HG02763 (cell line): ENCODE results near the gene ESPL1.

ENCODE experiments used
- ATAC-seq: cut with Tn5 transposase; IDR thresholded peaks from one replicate; pipeline ENCODE4 v1.9.1; 2021; ENCODE audit warnings: mild to moderate bottlenecking, moderate library complexity; ENCODE audit not compliant: unreplicated experiment

The ESPL1 gene

DNA sequence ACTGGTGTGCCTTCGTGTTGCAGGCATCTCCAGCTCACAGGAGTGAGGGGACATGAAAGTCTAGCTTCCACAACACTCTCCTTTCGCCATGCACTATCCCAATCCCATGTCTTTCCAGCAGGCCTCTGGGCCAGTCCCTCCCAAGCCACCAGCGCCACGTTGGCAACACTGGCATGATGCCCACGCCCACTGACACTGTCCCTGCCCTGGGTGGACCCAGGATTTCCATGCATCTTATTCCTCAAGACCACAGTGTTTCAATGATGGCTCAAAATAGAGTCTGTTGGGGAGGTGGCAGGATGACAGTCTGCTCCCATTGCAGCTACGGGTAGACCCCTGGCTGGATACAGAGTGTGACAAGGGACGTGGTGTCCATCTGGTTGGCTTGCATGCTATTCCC, 65.7 kb downstream of the ESPL1 start:
- ATAC-seq, result no peak

DNA sequence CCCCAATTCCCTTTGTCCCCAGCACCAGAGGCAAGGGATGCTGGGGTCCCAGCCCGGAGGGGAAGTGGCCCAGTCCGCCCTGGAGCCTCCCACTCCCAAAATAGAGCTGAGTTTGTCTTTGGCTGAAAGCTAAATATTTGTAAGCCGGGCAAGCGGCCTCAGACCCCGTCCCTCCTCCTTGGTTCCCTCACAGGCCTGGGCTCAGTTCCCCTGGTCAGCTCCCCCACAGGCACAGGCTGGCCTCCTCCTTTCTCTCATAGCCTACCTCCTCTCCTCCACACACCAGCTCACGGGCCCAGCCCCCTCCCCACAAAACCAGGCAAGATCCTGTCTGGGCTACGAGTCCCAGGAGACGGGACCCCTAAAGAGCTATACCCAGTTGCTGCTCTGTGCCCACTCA, 66.7 kb downstream of the ESPL1 start:
- ATAC-seq, result no peak

DNA sequence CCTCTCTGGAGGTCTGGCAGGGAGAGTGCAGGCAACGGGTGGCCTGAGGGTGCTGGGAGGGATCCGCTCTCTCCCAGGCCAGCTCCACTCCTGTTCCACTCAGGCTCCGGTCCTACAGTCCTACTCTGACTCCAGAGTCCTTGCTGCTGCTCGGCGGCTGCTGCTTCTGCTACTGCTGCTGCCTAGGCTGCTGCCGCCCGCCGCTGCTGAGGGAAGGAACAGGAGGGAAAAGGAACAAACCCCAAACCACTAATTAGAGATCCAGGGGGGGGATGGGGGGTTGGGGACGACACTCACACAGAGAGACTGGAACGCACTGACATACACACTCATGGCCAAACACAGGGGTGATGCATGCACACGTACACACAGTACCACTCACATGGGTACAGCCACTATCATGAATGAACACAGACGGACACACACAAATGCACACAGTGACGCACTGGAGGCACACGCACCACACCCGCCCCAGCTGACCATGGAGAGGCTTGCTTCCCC, 68.1 kb downstream of the ESPL1 start, which contains the start of gene SP7:
Gene SP7 (minus strand): TSS at position 174 of the 501 bp plus-strand sequence. CDS start 708 bp downstream, outside the sequence.
- ATAC-seq, result no peak

DNA sequence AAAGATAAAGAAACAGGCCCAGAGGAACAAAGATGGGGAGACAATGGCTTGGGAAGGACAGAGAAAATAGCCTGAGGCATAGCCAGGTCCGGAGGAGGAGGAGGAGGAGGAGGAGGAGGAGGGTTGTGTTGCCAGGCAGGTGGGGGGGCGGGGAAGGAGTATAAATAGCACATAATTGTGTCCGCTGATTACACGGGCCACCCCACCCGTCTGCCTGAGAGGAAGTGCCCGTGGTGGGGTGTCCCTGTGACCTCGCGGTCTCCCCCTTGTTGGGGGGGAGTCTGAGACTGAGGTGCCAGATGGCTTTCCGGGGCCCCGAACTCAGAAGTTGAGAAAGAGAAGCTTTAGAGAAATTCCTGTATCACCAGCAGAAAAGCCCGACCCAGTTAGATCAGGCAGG, 69.9 kb downstream of the ESPL1 start:
- ATAC-seq, result no peak

DNA sequence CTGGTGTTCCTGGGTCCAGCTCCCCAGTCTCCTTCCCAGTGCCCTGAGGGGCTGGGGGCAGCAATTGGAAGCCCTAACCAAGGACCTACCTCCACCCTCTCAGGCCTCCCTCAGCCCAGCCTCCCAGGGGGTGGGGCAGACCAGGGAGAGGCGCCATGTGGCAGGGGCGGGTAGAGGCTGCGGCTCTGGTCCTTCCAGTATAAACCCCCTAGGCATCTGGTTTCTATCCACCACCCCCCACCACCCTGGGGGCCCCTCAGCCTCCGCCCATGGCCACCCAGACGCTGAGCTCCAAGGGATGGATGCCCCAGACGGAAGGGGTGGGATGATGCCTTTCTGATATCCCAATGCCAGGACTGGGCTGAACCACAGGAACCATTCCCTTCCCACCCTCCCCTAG, 70.8 kb downstream of the ESPL1 start:
- ATAC-seq, result no peak

DNA sequence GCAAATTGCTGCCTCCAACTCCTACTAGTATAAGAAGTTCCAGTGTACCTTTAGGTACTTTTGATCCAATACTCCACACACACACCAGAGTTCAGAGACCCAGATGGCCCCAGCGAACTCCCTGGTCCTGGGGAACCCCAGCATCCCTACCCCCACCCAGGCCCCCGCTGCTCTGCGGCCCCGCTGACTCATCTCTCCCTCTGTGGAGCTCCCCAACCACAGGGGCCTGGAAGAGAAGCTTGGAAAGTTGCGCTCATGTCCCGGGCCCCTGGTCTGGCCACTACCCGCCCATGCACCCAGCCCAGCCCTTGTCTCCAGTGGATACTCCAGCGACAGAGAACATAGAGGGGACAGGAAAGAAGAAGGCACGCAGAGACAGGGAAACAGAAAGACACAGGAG, 72.3 kb downstream of the ESPL1 start:
- ATAC-seq, result no peak
